SU-DHL-6 (cell line): Measurements from ENCODE around the gene GTF2IRD1.

Experiments
- EZH2phosphoT487 ChIP-seq: fragments of 200-600 bp; sonication (generic), shearing (Covaris generic); conservative IDR thresholded peaks from 2 replicates; pipeline ENCODE4 v1.6.1; 2018; ENCODE audit warnings: mild to moderate bottlenecking, antibody characterized with exemption, low read length, moderate library complexity, mixed read lengths
- TF ChIP-seq, protein P1 (sequence below): fragments of 200-600 bp; sonication (generic); IDR thresholded peaks from one replicate; pipeline ENCODE4 v1.5.1; 2017; ENCODE audit warnings: antibody characterized with exemption, mild to moderate bottlenecking, low read length, moderate library complexity; ENCODE audit not compliant: insufficient read depth, poor library complexity, severe bottlenecking

DNA sequence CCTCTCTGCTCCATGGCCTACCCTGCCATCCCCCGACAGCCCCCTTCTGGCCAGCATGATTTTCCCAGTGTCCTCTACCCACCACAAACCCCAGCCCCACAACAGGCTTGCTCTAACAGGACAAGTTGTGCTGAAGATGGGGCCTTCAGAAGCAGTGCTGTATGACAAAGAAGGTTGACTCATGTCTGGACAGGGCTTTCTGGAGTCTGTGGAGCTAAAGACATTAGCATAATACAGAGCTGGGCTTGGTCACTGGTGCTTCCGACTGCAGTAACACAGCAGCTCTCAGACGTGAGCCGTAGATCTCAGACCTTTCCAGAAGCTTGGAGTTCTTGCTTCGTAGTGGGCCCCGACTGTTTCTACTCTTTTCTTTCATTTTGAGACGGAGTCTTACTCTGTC is 100.5 kb downstream of the GTF2IRD1 start:
- TF ChIP-seq, protein P1, sequence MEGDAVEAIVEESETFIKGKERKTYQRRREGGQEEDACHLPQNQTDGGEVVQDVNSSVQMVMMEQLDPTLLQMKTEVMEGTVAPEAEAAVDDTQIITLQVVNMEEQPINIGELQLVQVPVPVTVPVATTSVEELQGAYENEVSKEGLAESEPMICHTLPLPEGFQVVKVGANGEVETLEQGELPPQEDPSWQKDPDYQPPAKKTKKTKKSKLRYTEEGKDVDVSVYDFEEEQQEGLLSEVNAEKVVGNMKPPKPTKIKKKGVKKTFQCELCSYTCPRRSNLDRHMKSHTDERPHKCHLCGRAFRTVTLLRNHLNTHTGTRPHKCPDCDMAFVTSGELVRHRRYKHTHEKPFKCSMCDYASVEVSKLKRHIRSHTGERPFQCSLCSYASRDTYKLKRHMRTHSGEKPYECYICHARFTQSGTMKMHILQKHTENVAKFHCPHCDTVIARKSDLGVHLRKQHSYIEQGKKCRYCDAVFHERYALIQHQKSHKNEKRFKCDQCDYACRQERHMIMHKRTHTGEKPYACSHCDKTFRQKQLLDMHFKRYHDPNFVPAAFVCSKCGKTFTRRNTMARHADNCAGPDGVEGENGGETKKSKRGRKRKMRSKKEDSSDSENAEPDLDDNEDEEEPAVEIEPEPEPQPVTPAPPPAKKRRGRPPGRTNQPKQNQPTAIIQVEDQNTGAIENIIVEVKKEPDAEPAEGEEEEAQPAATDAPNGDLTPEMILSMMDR: no peak
- no peak for TF ChIP-seq EZH2phosphoT487
